PFSK-1 (cell line): ENCODE results near the gene PNCK.

Source experiments
- FOXP2 ChIP-seq: optimal IDR thresholded peaks from 2 replicates; pipeline ENCODE3; 2011; ENCODE audit warnings: borderline replicate concordance, control low read depth, inconsistent platforms; ENCODE audit not compliant: insufficient read depth; ENCODE audit errors: extremely low read length, extremely low read depth
- POLR2AphosphoS5 ChIP-seq: IDR thresholded peaks from 2 replicates; pipeline ENCODE4 v1.6.1; 2012; ENCODE audit warnings: low read depth, mild to moderate bottlenecking, control low read depth, low read length, moderate library complexity
- SIN3A ChIP-seq: IDR thresholded peaks from 2 replicates; pipeline ENCODE4 v1.6.1; 2012; ENCODE audit warnings: mild to moderate bottlenecking, low read length, moderate library complexity, borderline replicate concordance; ENCODE audit not compliant: insufficient read depth
- TAF1 ChIP-seq: IDR thresholded peaks from 2 replicates; pipeline ENCODE4 v1.6.1; 2012; ENCODE audit warnings: low read length, control low read depth, borderline replicate concordance; ENCODE audit not compliant: insufficient read depth
- TF ChIP-seq, protein P1 (sequence below), 2 experiments: IDR thresholded peaks; 2 replicates each; pipeline versions ENCODE4 v1.6.1 to v1.8.0; 2011 to 2012; ENCODE audit warnings: low read depth in 2 of 2, low read length in 2 of 2, control low read depth in 1 of 2, inconsistent platforms in 1 of 2, mild to moderate bottlenecking in 1 of 2, moderate library complexity in 1 of 2; ENCODE audit not compliant: insufficient read depth in 1 of 2

PNCK gene

DNA sequence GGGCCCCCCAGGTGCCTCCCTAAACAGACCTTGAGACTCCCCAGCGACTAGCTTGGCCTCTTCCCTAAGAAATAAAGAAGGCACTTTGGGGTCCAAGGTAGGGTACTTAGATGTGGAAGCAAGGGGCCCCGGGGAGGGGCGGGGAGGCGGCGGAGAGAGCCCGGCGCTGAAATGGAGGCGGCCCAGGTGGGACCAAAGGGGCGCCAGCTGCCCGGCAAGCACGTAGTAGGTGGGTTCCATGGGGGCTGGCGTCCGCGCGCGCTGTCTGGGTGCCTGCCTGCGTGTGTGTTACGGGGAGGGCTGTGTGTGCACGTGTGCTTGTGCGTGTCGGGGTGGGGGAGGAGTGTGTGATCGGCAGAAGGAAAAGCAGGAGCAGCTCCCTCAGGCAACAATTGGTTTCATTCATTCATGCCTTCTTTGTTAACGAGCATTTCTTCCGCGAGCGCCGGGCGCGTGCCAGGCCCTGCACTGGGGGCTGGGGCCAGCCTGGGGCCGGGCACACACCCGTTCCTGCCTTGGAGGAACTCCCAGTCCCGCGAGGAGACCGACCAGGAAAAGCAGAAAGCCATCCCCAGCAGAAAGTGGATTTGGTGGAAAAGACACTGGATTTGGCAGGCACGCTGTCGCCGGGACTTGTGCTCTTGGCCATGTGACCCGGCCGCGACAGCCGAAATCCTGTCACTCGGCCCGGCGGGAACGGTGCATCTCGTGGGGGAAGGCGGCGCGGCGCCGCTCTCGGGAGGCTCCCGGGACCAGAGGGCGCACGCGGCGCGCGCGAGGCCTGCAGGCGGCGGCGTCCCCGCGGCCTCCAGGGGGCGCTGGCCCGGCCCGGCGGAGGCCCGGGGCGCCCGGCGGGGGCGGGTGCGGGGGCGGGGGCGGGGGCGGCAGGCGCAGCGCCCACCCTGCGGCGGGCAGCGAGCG is 29.9 kb downstream of the PNCK start:
- TF ChIP-seq, protein P1, sequence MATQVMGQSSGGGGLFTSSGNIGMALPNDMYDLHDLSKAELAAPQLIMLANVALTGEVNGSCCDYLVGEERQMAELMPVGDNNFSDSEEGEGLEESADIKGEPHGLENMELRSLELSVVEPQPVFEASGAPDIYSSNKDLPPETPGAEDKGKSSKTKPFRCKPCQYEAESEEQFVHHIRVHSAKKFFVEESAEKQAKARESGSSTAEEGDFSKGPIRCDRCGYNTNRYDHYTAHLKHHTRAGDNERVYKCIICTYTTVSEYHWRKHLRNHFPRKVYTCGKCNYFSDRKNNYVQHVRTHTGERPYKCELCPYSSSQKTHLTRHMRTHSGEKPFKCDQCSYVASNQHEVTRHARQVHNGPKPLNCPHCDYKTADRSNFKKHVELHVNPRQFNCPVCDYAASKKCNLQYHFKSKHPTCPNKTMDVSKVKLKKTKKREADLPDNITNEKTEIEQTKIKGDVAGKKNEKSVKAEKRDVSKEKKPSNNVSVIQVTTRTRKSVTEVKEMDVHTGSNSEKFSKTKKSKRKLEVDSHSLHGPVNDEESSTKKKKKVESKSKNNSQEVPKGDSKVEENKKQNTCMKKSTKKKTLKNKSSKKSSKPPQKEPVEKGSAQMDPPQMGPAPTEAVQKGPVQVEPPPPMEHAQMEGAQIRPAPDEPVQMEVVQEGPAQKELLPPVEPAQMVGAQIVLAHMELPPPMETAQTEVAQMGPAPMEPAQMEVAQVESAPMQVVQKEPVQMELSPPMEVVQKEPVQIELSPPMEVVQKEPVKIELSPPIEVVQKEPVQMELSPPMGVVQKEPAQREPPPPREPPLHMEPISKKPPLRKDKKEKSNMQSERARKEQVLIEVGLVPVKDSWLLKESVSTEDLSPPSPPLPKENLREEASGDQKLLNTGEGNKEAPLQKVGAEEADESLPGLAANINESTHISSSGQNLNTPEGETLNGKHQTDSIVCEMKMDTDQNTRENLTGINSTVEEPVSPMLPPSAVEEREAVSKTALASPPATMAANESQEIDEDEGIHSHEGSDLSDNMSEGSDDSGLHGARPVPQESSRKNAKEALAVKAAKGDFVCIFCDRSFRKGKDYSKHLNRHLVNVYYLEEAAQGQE (IDR thresholded peaks at IDR 0.05; ENCODE audit: insufficient read depth in 1 of 2, low read depth in 2 of 2, low read length in 2 of 2): no peak
- TF ChIP-seq FOXP2 (no peak), POLR2AphosphoS5 (no peak), TAF1 (no peak), SIN3A (no peak)

DNA sequence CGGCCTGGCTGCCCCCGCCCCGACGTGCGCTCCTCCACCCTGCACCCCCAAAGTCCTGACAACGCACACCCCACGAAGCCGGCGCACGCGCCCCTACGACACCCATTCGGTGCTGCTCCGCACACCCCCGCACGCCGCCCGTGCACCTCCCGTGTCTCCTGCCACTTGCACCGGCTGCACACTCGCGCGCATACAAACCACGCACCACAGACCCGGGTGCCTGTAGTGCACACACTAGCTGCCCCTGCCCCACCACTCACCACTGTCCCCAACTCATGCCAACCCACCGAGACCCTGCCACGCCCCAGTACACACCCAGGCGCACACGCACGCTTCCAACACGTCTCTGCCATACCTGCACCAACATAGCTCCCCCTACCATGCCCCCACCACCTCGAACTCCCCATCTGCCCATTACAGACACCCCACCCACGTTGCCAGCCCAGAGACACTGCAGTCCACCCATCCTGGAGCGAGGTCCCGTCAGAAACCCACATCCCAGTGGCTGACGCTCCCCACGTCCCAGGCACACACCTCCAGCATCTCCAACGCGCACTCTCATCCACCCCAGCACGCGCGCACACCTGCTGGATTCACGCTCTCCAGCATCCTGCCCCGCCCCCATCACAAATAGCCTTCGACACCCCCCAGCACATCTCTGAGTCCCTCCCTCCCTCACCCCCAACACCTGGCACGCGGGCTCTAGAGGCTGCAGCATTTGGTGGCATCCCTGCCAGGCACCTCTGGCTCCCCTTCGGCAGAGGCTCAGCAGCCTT is 30.8 kb downstream of the PNCK start:
- TF ChIP-seq SIN3A (no peak), TAF1 (no peak), POLR2AphosphoS5 (no peak), FOXP2 (no peak)
- TF ChIP-seq, protein P1 (IDR thresholded peaks at IDR 0.05; ENCODE audit: insufficient read depth in 1 of 2, low read depth in 2 of 2, low read length in 2 of 2): no peak

DNA sequence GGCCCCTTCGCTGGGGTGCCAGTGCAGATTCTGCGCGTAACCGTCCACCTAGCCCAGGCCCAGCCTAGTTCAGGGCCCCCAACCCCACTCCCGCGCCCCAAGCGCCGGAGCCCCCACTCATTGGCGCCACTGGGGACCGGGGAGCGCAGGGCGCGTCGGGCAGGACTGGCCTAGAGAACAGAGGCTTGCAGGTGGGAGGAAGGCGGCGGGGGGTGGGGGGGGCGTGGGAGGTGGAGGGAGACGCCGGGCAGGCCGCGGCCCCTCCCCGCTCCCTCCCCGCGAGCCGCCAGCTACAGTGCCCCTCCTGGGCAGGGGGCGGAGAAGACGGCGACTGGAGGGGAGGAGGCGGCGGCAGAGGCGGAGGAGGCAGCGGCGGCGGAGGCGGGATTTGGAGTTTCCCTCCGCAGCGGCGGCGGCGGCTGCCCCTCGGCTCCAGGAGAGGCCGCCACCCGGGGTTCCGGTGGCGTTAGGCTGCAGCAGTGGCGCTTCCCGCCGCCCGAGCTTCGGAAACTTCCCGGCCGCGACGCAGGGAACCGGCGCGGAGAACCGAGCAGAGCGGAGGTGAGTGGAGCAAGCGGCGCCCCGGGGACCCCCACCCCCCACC is 31.5 kb downstream of the PNCK start:
- TF ChIP-seq, protein P1 (IDR thresholded peaks at IDR 0.05; ENCODE audit: insufficient read depth in 1 of 2, low read depth in 2 of 2, low read length in 2 of 2): no peak

GRCh38 chrX:153641627-153642026 is 32.0 kb downstream of the PNCK start:
- TF ChIP-seq, protein P1 (IDR thresholded peaks at IDR 0.05; ENCODE audit: insufficient read depth in 1 of 2, low read depth in 2 of 2, low read length in 2 of 2): no peak
- TF ChIP-seq SIN3A: no peak
- TF ChIP-seq POLR2AphosphoS5: no peak
- TF ChIP-seq TAF1: no peak
